GM18505 (cell line): ENCODE data around the gene TTBK2.
"Not testable (repeated sequence)": the region's sequence is repeated elsewhere in the genome, so short reads cannot be mapped to it uniquely, and the experiment has no call there.

Experiments used
- ATAC-seq: cut with Tn5 transposase; IDR thresholded peaks from one replicate; pipeline ENCODE4 v1.9.1; 2021; ENCODE audit not compliant: unreplicated experiment
- POLR2A ChIP-seq: IDR thresholded peaks from 4 replicates; pipeline ENCODE4 v1.6.1; 2011; ENCODE audit warnings: borderline replicate concordance; ENCODE audit not compliant: insufficient read depth, insufficient read length; ENCODE audit errors: extremely low read depth

TTBK2 gene

GRCh38 chr15:42920519-42921341, at the start of gene TTBK2:
TTBK2 (minus strand) TSS chr15:42920778; CDS start chr15:42878617, 42,161 bp downstream.
- TF ChIP-seq POLR2A = peak; percentile 67
- peak; percentile 93 for ATAC-seq

GRCh38 chr15:42964476-42964875, 43.9 kb upstream of the TTBK2 start:
- no peak for TF ChIP-seq POLR2A
- ATAC-seq = no peak

- no peak for TF ChIP-seq POLR2A
- ATAC-seq = no peak
Observed at GRCh38 chr15:42955518-42955917, 34.9 kb upstream of the TTBK2 start.

GRCh38 chr15:42954291-42954690, 33.7 kb upstream of the TTBK2 start:
- ATAC-seq = no peak
- no peak for TF ChIP-seq POLR2A

- not testable (repeated sequence) for ATAC-seq
Observed at GRCh38 chr15:42948898-42949297, 28.3 kb upstream of the TTBK2 start.

- ATAC-seq = no peak
- TF ChIP-seq POLR2A = no peak
Observed at GRCh38 chr15:42940527-42940926, 19.9 kb upstream of the TTBK2 start.

- ATAC-seq = no peak
- no peak for TF ChIP-seq POLR2A
Observed at GRCh38 chr15:42939841-42940240, 19.3 kb upstream of the TTBK2 start.

GRCh38 chr15:42937143-42937542, 16.6 kb upstream of the TTBK2 start:
- no peak for TF ChIP-seq POLR2A
- ATAC-seq = no peak

GRCh38 chr15:42933886-42934667, 13.5 kb upstream of the TTBK2 start:
- no peak for ATAC-seq

GRCh38 chr15:42932833-42933515, 12.4 kb upstream of the TTBK2 start:
- TF ChIP-seq POLR2A = no peak
- ATAC-seq = no peak

More at GRCh38 chr15:42933886-42934667, 13.5 kb upstream of the TTBK2 start:
- TF ChIP-seq POLR2A = no peak

GRCh38 chr15:42931702-42932486, 11.3 kb upstream of the TTBK2 start:
- ATAC-seq = no peak
- TF ChIP-seq POLR2A = no peak

- no peak for TF ChIP-seq POLR2A
- no peak for ATAC-seq
Observed at GRCh38 chr15:42929306-42929848, 8.8 kb upstream of the TTBK2 start.
